Uterus (tissue), 2 donors: ENCODE measurements around the gene SLF1.

ENCODE experiments used
- CTCF ChIP-seq, 4 experiments: fragments of 200-600 bp in 2 of 4; fragments of 450-650 bp in 2 of 4; sonication (generic) in 2 of 4; IDR thresholded peaks; one replicate each; pipeline ENCODE4 v1.5.1; 2016 to 2019; ENCODE audit warnings: antibody characterized with exemption in 4 of 4, mild to moderate bottlenecking in 2 of 4, moderate library complexity in 1 of 4
- POLR2A ChIP-seq, 2 donors: fragments of 450-650 bp; IDR thresholded peaks; one replicate each; pipeline ENCODE4 v1.6.1; 2016; ENCODE audit warnings: antibody characterized with exemption in 2 of 2, mild to moderate bottlenecking in 1 of 2, moderate library complexity in 1 of 2

- TF ChIP-seq CTCF (IDR thresholded peaks at IDR 0.05) (no peak), POLR2A (IDR thresholded peaks at IDR 0.05) (no peak)
Observed at GRCh38 chr5:94660506-94660905, 42.0 kb downstream of the SLF1 start.
